HG02885 (cell line): ENCODE data around the gene SMPD4.
A peak's percentile ranks its signal among the peaks of the same experiment; 100 is the strongest.
"Not testable (repeated sequence)": the region's sequence is repeated elsewhere in the genome, so short reads cannot be mapped to it uniquely, and the experiment has no call there.

Source experiments
- ATAC-seq: cut with Tn5 transposase; IDR thresholded peaks from one replicate; pipeline ENCODE4 v1.9.1; 2021; ENCODE audit warnings: mild to moderate bottlenecking; ENCODE audit not compliant: unreplicated experiment, poor library complexity

SMPD4 gene

GRCh38 chr2:130181325-130181879, at the start of gene SMPD4:
Gene SMPD4, minus strand, starts transcription at chr2:130181602. Its CDS starts 5,010 bp downstream, at chr2:130176592.
- peak; percentile 63 for ATAC-seq

- ATAC-seq = not testable (repeated sequence)
These were observed 49.5 kb upstream of the SMPD4 start for GRCh38 chr2:130230907-130231306.

GRCh38 chr2:130230376-130230775, 49.0 kb upstream of the SMPD4 start:
- not testable (repeated sequence) for ATAC-seq

- not testable (repeated sequence) for ATAC-seq
These were observed 47.7 kb upstream of the SMPD4 start for GRCh38 chr2:130229161-130229510.

- ATAC-seq = not testable (repeated sequence)
These were observed 47.2 kb upstream of the SMPD4 start for GRCh38 chr2:130228467-130229160.

- not testable (repeated sequence) for ATAC-seq
These were observed 46.6 kb upstream of the SMPD4 start for GRCh38 chr2:130228005-130228404.

GRCh38 chr2:130222523-130222922, 41.1 kb upstream of the SMPD4 start:
- peak; percentile 96 for ATAC-seq

GRCh38 chr2:130220505-130220904, 39.1 kb upstream of the SMPD4 start:
- ATAC-seq = not testable (repeated sequence)

GRCh38 chr2:130219147-130219546, 37.7 kb upstream of the SMPD4 start:
- not testable (repeated sequence) for ATAC-seq

GRCh38 chr2:130207051-130207450, 25.6 kb upstream of the SMPD4 start:
- not testable (repeated sequence) for ATAC-seq

- not testable (repeated sequence) for ATAC-seq
These were observed 21.7 kb upstream of the SMPD4 start for GRCh38 chr2:130203150-130203549.

- not testable (repeated sequence) for ATAC-seq
These were observed 21.1 kb upstream of the SMPD4 start for GRCh38 chr2:130202518-130202917.

GRCh38 chr2:130198343-130198742, 16.9 kb upstream of the SMPD4 start, which contains the start of gene TUBA3E:
Gene TUBA3E, minus strand, starts transcription at chr2:130198439. Its CDS starts 79 bp downstream, at chr2:130198360.
- ATAC-seq = no peak

GRCh38 chr2:130196052-130196451, 14.7 kb upstream of the SMPD4 start:
- not testable (repeated sequence) for ATAC-seq

GRCh38 chr2:130195089-130195635, 13.8 kb upstream of the SMPD4 start:
- not testable (repeated sequence) for ATAC-seq

- ATAC-seq = not testable (repeated sequence)
These were observed 12.4 kb upstream of the SMPD4 start for GRCh38 chr2:130193824-130194223.

- ATAC-seq = not testable (repeated sequence)
These were observed 11.0 kb upstream of the SMPD4 start for GRCh38 chr2:130192451-130192850.

- ATAC-seq = not testable (repeated sequence)
These were observed 9.9 kb upstream of the SMPD4 start for GRCh38 chr2:130191319-130191718.

- ATAC-seq = no peak
These were observed 8.8 kb upstream of the SMPD4 start for GRCh38 chr2:130190237-130190636.

GRCh38 chr2:130188958-130189357, 7.6 kb upstream of the SMPD4 start:
- not testable (repeated sequence) for ATAC-seq
